COR-L47 (cell line): Measurements from ENCODE around the gene CHRNA4.

Experiments
- DNase-seq: peaks from one replicate; lab custom pipeline; 2025; lab: John Stamatoyannopoulos, UW

The CHRNA4 gene

DNA sequence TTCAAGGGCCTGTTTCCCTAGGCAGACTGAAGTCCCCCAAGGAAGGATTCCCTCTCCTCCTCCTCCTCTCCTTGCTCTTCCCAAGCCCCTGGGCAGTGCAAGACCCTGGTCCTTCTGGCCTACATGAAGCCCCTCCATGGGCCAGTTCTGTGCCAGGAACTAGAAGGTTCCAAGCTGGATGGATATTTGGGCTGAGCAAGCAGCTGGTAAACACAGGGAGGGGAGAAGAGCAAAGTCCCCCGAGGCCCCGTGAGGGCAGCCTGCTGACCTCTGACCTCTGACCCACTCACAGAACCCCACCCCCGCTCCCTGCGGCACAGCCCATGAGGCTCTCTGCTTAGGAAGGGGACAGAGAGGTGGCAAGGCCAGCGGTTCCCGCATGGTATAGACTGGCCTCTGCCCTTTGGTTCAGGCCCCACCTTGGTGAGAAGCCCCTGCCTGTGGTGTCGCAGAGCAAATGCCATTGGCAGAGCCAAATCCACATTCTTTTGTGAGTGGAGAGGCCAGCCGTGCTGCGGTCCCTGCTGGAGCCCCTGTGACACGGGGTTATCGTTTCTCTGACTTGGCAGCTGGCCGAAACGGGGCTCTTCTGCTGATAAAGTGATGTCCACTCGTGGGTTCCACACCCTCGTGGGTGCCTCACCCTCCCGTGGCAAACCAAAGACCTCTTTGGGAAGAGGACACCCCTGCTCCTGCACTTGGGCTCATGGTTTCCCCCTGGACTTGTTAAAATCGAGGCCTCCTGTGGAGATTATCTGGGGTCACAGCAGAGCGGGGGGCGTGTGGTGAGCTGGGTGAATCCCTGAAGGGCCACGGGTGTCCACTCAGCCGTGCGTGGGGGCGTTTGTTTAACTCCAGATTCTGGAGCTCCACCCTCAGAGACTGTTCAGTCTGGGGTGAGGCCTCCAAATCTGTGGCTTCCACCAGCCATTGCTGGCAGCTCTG is 2.1 kb upstream of the CHRNA4 start:
- DNase-seq, result no peak

DNA sequence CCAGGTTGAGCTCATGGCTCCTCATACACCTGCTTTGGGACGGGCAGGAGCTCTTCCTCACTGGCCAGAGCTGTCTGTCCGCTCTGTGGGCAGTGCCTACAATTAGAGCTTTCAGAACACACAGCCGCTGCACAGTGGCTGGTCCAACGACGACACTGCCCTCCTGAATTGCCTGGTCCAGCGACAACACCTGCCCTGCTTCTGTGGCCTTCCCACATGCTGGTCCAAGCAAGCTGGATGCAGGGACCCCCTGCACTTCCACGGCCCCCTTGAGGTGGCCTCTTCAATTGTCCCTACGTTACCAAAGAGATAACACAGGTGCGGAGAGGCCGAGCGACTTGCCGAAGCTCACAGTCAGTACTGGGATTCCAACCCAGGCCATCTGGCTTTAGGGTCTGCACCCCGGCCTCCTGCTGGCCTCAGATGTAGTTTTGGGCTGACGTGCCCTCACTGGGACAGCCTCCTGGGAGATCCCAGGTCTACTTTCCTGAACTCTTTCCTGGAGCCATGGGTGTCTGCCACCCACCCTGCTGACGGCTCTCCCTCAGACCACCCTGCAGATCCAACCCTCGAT is 1.4 kb upstream of the CHRNA4 start:
- DNase-seq, result no peak

DNA sequence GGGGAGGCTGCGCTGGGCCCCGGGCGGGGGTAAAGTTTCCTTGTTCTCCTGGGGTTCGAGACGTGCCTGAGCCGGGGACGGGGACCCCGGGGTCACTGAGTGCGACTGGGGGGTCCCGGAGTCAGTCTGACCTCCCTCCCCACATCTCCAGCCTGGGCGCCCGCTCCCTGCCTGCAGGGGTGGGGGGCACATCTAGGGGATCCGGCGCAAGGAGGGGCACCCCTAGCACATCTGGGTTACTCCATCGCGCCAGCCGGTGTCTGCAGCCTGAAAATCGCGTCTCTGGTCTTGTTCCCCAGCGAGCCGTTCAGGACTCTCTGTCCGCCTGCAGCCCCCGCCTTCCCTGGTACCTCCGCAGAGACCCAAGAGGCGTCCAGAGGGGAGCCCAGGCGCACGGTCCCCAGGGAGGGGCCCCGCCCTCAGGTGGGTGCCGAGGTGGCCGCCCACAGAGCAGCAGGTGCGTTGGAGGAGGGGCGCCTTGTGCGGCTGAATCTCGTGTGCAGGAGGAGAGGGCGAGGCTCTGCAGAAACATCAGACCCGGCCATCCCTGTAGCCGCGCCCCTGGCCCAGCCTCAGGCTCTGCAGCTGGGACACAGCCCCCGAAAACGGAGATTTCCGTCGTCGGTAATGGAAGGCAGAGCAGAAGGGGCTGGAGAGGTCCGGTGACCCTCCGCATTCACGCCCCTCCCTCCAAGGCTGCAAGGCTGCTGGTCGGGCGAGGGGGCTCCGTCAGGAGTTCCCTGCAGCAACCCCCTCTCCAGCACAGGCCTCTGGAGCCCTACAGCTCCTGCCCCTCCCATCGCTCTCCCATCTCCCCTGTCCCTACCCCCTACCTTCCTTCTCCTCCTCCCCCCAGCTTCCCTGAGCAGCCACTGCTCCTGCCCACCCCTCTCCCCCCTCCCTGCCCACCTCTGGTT is 628 bp upstream of the CHRNA4 start:
- peak; percentile 48 for DNase-seq

DNA sequence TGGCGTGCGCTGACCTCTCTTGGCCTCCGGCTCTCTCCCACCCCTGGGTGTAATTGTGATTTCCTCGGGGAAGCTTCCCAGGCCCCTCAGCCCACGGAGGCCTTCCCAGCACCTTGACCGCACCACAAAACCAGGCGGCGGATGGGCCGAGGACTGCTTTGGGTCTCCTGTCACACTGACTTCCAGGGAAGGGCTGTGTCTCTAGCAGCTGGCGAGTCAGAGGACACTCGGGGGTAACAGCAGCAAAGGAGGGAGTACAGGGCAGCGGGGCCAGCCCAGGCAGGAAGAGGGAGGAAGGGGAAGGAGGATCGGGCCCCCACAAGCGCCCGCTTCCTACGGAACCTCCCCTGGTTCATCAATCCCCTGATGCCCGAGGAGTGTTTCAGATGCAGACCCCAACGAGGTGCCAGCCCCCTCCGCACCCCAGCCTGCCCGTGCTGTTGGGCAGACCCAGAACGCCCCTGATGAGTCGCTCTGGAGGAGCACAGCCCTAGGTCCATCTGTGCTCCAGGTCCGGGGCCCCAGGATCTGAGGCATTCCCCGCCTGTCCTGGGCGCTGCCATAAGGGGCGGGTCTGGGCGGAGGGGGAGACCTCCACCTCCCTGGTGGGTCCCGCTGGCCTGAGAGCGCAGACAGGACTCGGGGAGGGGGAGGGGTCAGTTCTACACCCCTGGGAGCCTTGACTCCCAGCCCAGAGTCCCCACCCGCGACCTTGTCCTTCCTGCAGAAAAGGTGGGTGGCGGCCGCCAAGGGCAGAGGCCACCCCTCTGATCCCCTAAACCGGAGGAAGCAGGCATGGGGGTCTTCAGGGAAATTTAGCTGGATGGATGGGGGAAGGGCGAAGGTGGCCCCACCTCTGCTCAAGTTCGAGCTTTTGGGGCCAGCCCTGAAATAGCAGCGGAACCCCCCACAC is 956 bp downstream of the CHRNA4 start:
- no peak for DNase-seq

DNA sequence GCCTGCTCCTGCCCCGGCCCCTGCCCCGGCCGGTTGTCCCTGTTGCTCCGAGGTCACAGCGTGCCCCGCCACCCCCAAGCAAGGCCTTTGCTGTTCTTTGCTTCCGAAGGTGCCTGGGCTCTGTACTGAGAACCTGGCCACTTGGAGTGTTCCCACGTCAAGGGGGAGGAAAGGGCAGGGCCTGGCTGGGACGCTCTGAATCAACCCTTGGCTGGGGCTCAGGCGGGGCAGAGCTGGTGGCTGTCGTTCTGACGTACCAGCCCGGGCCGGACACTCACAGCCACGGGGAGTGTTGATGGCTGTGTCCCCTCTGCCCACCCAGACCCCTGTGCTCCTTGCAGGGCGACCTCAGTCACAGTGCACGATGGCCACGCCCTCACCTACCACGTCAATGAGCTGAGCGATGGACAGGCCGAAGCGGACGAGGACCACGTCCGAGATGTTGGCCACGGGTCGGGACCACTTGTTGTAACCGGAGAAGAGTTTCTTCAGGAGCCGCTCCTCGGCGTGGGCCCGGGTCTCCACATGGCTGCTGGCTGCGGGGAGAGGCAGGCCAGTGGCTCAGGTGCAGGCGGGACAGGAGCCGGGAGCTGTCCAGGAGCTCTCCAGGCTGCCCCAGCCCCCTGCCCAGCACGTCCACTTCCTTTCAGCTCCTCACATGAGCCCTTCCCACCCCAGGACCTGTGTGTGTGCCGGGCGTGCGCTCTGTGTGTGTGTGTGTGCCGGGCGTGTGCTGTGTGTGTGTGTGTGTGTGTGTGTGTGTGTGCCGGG is 1.8 kb downstream of the CHRNA4 start:
- no peak for DNase-seq

DNA sequence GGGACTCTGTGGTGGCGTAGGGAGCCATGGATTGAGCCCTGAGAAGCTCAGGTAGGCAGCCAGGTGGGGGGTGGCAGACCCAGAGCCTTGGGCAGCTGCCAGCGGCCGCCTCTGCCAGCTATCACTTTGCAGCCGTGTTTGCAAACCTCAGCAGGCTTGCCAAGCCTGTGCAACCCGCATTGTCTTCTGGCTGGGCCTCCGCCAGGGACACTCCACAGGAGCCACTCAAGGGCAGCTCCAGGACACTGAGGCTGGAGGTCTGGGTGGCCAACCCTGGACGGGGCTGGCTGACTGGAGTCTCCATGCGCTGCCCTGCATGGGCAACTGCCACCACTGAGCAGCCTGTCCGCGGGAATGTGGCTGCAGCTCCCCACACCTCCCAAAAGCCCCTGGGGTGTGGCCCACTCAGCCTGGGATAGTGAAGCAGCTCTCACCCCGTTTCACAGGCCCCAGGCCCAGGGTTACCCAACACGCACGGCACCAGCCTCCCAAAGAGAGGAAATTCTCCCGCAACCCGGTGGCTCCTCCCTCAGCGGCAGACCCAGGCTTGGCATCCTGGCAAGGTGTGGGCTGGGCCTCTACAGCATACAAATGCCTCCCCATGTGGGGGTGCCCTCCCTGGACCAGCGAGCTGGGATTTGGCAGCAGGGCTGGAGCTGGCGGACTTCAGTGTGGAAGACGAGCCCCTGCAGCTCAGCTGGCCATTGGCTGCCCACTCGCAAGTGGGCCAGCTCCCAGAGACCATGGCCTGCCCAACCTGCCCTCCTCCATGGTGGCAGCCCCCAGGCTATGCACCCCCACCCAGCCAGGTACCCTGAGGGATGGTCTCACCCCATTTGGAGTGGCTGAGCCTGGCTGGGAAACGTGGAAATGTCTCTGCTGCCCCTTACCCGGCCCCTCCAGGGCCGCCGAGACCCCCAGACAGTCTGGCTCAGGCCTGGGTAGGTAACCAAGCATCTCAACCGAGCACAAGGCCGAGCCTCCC is 2.9 kb downstream of the CHRNA4 start:
- DNase-seq, result peak; percentile 98

DNA sequence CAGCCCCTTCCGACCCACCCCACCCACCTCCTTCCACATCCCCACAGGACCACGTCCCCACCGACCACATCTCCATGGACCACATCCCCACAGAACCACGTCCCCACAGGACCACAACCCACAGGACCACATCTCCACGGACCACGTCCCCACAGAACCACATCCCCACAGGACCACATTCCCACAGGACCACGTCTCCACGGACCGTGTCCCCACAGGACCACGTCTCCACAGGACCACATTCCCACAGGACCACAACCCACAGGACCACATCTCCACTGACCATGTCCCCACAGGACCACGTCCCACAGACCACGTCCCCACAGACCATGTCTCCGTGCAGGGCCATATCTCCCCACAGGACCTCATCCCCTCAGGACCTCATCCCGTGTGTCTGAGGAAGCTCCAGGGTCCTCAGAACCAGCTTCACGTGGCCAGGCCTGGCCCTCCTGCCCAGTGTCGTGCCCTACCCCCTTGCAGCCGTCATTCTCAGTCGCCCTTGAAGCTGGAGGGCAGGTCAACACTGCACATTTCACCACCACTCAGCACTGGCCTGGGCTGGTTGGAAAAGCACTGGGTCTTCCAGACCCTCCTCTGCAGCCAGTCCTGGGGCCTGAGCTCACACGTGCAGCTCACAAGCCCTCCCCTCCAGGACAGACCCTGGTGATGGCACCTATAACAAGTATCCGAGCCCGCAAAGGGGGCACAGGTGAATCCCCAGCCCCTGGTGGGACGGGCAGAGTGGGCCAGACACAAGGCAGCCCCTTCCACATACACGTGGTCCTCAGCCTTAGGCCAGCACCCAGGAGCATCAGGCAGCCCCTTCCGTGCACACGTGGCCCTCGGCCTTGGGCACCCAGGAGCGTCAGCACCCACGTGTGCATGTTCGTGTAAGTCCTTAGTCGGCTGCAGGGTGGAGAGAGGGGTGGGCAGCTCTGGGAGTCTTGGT is 3.9 kb downstream of the CHRNA4 start:
- no peak for DNase-seq

DNA sequence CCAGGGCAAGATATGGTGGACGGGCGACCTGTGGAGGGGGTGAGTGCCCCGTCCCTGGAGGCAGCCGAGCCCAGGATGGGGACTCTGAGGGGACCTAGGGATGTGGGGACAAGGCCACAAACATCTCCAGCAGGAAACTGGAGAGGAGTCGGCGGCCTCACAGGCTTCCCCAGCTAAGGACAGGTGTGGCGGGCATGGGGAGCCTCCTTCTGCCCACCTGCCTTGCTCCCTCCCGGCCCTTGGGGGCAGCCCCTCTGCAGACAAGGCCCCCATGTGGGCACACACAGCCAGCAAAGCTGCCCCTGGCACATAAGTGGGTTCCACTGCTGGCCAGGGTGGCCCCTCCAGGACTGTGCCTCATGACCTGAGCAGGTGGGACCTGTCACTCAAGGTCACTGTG is 4.6 kb downstream of the CHRNA4 start:
- no peak for DNase-seq

DNA sequence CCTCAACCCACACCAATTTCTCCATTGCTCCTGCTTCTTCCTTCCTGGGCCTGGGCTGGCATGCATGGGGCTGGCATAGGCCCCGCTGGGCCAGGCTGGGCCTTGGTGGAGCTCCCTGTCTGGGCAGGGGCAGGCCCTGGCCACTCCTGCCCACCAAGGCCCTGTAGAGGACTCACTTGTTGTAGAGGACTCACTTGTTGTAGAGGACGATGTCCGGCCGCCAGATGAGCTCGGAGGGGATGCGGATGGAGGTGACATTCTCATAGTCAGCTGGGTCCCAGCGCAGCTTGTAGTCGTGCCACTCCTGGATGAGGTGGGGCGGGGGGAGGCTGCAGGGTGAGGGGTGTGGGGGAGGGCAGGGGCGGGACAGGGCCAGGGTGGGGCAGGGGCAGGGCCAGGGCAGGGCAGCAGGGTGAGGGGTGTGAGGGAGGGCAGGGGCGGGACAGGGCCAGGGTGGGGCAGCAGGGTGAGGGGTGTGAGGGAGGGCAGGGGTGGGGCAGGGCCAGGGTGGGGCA is 5.3 kb downstream of the CHRNA4 start:
- DNase-seq, result no peak

DNA sequence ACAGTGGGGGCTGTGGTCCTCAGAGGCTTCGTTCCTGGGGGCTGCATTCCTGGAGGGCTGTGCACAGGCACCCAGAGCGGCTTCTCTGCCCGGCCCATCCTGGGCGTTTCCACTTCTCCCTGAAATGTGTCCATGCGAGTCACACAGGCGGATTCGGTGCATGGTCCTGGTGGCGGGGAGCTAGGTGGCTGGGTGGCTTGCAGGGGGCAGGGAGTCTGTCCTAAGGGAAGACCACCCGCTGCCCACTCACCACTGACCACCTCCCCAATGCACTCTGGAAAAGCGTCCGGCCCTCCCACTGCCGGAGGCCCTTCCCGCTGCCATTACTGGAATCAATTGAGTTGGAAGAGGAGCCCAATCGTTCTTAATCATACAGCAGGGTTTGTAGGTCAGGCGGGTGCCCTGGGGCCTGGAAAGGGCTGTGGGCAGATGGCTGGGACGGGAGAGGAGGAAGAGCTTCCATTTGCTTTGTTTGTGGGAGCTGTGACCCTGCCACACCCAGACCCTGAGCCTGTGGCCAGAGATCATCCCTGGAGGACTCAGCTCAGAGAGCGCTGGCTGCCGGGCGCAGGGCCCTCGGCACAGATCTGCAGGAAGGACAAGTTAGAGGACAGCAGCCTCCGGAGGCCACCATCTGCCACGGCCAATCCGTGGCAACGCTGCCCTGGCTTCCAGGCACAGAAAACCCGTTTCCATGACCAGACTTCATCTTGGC is 6.4 kb downstream of the CHRNA4 start:
- DNase-seq, result no peak

DNA sequence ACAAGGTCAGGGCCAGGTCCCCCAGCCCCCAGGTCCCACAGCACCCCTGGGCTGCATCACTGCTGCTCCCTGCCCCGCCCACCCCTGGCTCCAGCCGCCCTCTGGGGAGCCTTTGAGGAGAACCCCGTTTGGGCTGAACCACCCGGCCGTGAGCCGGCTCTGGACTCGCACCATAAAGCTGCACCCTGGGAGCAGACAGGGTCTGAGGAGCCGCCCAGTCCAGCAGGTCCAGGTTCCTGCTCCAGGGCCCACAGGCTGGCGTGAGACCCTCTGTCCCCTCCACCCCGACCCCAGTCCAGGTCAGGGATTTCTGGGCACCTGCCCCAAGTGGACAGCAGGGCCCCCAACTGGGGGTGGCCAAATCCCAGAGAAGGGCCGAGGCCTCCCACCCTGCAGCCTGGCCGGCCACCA is 8.3 kb downstream of the CHRNA4 start:
- DNase-seq, result no peak

DNA sequence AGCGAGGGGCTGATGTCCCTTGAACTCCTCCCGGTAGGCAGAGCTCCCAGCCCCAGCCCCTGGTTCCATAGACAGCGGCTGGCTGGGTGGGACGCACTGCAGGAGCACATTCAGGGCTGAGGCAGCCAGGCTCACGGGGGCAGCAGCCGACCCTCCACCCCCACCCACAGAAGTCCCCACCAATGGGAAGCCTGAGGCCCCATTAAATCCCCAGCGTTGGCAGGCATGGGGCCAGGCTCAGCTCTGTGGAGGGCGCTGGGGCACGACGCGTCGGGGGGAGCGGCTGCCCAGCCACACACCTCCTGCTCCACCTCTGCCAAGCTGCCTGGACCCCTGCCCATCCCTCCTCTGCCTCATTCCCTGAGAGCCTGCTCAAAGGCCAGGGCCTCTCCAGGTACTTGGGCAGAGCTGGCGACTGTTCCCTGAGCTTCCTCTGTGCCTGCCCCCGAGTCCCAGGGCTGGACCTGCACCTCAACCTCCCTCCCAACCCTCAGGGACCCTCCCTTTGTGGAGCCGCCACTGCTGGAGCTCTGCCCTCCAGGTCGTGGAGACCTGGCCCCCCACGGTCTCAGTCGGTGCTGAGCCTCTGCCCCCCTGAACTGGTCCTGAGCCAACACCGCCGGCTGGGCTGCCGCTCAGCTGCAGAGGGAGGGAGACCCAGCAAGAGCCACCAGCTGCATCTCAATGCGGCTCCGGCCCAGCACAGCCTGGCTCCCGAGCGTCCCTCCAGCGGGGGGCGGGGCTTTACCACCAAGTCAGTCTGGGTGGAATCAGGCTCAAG is 9.1 kb downstream of the CHRNA4 start:
- peak; percentile 75 for DNase-seq

DNA sequence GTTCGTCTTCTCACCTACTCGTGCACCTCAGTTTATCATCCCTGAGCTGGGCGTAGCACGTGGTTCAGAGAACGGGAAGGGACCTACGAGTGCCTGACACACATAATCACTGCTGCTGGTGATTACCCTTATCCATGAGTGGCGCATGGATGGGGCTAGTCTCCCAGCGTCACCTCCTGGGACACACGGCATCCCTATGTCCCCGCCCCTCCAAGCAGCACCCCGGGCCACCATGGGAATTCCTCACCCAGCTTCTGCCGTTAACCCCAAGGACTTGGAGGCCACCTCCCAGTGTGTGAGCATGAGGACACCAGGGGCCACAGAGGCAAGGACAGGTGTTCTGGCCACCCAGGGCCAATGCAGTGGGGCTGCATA is 9.8 kb downstream of the CHRNA4 start:
- DNase-seq, result no peak

DNA sequence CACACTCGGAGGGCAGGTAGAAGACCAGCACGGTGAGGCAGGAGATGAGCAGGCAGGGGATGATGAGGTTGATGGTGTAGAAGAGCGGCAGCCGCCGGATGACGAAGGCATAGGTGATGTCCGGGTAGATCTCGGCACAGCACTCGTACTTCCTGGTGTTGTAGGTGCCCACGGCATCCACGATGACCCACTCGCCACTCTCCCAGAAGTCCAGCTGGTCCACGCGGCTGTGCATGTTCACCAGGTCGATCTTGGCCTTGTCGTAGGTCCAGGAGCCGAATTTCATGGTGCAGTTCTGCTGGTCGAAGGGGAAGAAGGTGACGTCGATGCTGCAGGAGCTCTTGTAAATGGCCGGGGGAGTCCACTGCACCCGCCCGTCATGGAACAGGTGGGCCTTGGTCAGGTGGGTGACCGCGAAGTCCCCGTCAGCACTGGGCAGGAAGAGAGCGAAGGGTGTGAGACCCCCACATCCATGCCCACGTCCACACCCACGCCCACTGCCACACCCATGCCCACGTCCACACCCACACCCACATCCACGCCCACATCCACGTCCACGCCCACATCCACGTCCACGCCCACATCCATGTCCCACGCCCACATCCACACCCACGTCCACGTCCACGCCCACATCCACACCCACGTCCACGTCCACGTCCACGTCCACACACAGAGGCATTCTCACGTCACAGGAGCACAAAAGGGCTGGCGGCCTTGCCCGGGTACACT is 10.4 kb downstream of the CHRNA4 start:
- no peak for DNase-seq

DNA sequence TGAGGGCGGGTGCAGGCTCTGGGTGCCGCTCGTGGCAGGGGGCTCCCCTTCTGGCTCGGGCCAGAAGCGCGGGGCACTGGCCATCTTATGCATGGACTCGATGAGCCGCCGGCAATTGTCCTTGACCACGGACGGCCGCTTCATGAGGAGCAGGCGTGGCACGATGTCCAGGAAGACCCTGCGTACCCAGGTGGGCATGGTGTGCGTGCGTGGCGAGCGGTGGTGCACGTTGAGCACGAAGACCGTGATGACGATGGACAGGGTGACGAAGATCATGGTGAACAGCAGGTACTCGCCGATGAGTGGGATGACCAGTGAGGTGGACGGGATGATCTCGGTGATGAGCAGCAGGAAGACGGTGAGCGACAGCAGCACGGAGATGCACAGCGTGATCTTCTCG is 11.0 kb downstream of the CHRNA4 start:
- DNase-seq, result no peak

DNA sequence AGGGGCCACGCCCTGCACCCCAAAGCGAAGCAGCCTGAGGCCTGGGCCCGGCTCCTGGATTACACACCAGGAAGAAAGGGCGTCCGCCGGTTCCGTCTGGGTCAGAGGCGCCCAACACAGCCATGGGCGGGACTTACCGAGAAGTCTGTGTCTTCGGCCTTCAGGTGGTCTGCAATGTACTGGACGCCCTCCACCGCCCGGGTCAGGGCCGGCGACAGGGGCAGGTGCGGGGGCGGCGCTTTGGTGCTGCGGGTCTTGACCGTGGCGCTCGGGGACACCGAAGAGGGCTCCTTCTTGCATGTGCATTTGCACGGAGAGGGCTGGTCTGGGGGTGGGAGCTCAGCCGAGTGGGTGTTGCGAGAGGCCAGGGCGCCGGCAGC is 11.6 kb downstream of the CHRNA4 start:
- no peak for DNase-seq
